ENCODE data around the gene AFF3.

- TF ChIP-seq, protein P1, sequence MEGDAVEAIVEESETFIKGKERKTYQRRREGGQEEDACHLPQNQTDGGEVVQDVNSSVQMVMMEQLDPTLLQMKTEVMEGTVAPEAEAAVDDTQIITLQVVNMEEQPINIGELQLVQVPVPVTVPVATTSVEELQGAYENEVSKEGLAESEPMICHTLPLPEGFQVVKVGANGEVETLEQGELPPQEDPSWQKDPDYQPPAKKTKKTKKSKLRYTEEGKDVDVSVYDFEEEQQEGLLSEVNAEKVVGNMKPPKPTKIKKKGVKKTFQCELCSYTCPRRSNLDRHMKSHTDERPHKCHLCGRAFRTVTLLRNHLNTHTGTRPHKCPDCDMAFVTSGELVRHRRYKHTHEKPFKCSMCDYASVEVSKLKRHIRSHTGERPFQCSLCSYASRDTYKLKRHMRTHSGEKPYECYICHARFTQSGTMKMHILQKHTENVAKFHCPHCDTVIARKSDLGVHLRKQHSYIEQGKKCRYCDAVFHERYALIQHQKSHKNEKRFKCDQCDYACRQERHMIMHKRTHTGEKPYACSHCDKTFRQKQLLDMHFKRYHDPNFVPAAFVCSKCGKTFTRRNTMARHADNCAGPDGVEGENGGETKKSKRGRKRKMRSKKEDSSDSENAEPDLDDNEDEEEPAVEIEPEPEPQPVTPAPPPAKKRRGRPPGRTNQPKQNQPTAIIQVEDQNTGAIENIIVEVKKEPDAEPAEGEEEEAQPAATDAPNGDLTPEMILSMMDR (IDR thresholded peaks at IDR 0.05) = no peak
- no peak for TF ChIP-seq POLR2A (IDR thresholded peaks at IDR 0.05)
These were observed 141.3 kb downstream of the AFF3 start for GRCh38 chr2:100000915-100001707.

Measured in right lobe of liver (tissue), 4 donors.